Mucosa of descending colon (tissue), 3 donors: ENCODE data around the gene CELF4. TPM values are rescaled to one million over a fixed set of nuclear protein-coding genes. Genes with fewer than 3 reads are reported as not detected.

ENCODE experiments used
- ATAC-seq: fragments of 200-7000 bp; cut with Tn5 transposase; one replicate; pipeline ENCODE4 v1.9.1; 2020; ENCODE audit warnings: mild to moderate bottlenecking, moderate library complexity
- DNase-seq, 3 donors: peaks; one replicate each; pipeline ENCODE4 v3.0.0-alpha.2; 2020
- H3K36me3 ChIP-seq: fragments of 200-600 bp; one replicate; pipeline ENCODE4 v1.8.0; 2021; ENCODE audit warnings: low read depth, mild to moderate bottlenecking
- H3K4me1 ChIP-seq: fragments of 200-600 bp; one replicate; pipeline ENCODE4 v1.8.0; 2021; ENCODE audit warnings: low read depth, mild to moderate bottlenecking
- H3K4me3 ChIP-seq: fragments of 200-600 bp; one replicate; pipeline ENCODE4 v1.8.0; 2021; ENCODE audit warnings: mild to moderate bottlenecking
- H3K9me3 ChIP-seq: fragments of 200-600 bp; one replicate; pipeline ENCODE4 v1.8.0; 2021; ENCODE audit warnings: mild to moderate bottlenecking
- CTCF ChIP-seq: fragments of 200-600 bp; IDR thresholded peaks from one replicate; pipeline ENCODE4 v1.8.0; 2022; ENCODE audit warnings: antibody characterized with exemption, mild to moderate bottlenecking
- intact Hi-C, 2 donors: fragments of 100-400 bp; cut with DNase I in 1 of 2; cut with micrococcal nuclease in 1 of 2; formaldehyde crosslinking; loops; one replicate each; pipeline versions ENCODE4 v1.11.0 to v1.11.1; 2022; cut with DNase I, micrococcal nuclease
- total RNA-seq, 3 donors: library from RNA; stranded (reverse); fragmentation: NEBNext Ultra II Directional in 2 of 3; extraction: Animal tissue kit (Norgen Biotek cat#: 25700) in 2 of 3; gene quantifications; one replicate each; pipeline versions ENCODE4 v1.2.1 to v1.2.4, GENCODE V29; 2021 to 2023
- donor health status: DM: no; HTN: no; CAD: no; lungs with moderate emphysema.
- donor health status: DM: no; HTN: no; CAD: no.
- donor health status: DM: no; HTN: yes; CAD: no.

Gene CELF4
- total RNA-seq, 3 donors from 2014 or later = 0.32 to 4.4 (median 0.72) TPM

GRCh38 chr18:37456873-37457272 lies 108.7 kb downstream of the CELF4 start:
- TF ChIP-seq CTCF = no peak
- Histone ChIP-seq H3K4me1 (no peaks in the 10 kb centered on the region), H3K36me3 (no peaks in the 10 kb centered on the region), H3K9me3 (no peaks in the 10 kb centered on the region), H3K4me3 (no peak overlapping the region)
- no peak for ATAC-seq
- intact Hi-C loops = no loop called here
- DNase-seq = no peak

GRCh38 chr18:37456395-37456794 lies 109.2 kb downstream of the CELF4 start:
- intact Hi-C loops = no loop called here
- Histone ChIP-seq H3K36me3 (no peaks in the 10 kb centered on the region), H3K4me1 (no peaks in the 10 kb centered on the region), H3K4me3 (no peak overlapping the region), H3K9me3 (no peaks in the 10 kb centered on the region)
- DNase-seq = no peak
- no peak for ATAC-seq
- no peak for TF ChIP-seq CTCF

DNA sequence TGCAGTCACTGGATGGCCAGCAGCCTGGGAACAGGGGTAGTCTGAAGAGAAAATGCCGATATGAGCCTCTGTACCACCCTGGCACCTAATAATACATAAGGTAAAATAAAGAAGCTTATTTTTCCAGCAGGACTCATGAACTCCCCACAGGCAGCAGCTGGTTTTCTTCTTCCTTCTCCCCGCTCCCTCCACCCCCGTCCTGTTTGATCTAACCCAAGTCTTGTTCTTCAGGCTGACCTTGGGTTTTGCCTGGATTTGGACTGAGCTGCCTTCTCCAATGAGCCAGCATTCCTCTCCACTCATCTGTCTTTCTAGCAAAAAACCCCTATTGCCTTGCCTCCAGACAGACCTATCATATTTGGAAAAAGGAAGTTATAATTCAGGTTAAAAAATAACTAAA lies 111.8 kb downstream of the CELF4 start:
- no peak for ATAC-seq

GRCh38 chr18:37452682-37453385 lies 112.8 kb downstream of the CELF4 start:
- TF ChIP-seq CTCF = no peak

More for the DNA sequence above, 111.8 kb downstream of the CELF4 start:
- TF ChIP-seq CTCF = no peak
- Histone ChIP-seq H3K36me3 (no peaks in the 10 kb centered on the region), H3K9me3 (no peaks in the 10 kb centered on the region), H3K4me3 (no peak overlapping the region), H3K4me1 (no peaks in the 10 kb centered on the region)
- no peak for DNase-seq
- intact Hi-C loops = no loop called here

GRCh38 chr18:37452015-37452414 lies 113.6 kb downstream of the CELF4 start:
- H3K4me3 ChIP-seq = no peak overlapping the region
- TF ChIP-seq CTCF = no peak
- no peaks in the 10 kb centered on the region for H3K9me3 ChIP-seq
- ATAC-seq (no peak), DNase-seq (no peak)
- H3K4me1 ChIP-seq = no peaks in the 10 kb centered on the region
- intact Hi-C loops = no loop called here
- no peaks in the 10 kb centered on the region for H3K36me3 ChIP-seq

More at GRCh38 chr18:37452682-37453385, 112.8 kb downstream of the CELF4 start:
- ATAC-seq (peak; percentile 60), DNase-seq (no peak)
- no peaks in the 10 kb centered on the region for H3K36me3 ChIP-seq
- no peaks in the 10 kb centered on the region for H3K4me1 ChIP-seq
- intact Hi-C loops = no loop called here
- H3K9me3 ChIP-seq = no peaks in the 10 kb centered on the region
- H3K4me3 ChIP-seq = no peak overlapping the region
